ENCODE data around the gene TNFSF12.

Gene TNFSF12

DNA sequence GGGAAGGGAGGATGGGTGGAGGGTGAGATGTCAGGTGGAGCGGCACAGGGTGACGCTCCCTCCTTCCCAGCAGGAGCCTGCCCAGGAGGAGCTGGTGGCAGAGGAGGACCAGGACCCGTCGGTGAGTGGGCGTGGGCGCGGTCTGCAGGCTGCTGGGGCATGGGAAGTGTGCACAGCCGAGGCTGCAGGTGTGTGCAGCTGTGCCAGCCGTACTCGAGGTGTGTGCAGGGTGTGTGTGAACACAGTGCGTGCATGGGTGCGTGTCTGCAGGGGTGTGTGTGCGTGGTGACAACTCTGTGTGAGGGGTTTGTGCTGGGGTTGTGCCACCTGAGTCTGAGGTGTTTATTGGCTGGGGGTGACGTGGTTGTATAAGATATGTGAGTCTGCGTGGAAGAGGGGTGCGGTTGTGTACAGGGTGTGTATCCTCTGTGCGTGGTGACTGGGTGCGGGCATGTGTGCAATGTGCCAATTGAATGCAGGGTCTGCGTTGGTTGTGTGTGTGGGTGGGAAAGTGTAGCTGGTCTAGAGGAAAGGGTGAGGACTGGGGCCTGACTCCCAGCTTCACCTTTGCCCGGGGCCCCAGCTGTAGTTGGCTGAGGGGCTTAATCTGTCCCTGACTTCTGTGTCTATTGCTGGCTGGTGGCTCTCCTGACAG is 670 bp downstream of the TNFSF12 start:
- no peak overlapping the region for H3K9ac ChIP-seq (ENCODE audit: low read length)
- H3K36me3 ChIP-seq (ENCODE audit: insufficient read depth, low read length) = no peaks in the 10 kb centered on the region
- peaks cover 16% of the 10 kb centered on the region for H3K27me3 ChIP-seq (ENCODE audit: insufficient read depth, low read length)
- H2AFZ ChIP-seq (ENCODE audit: low read length) = no peak overlapping the region
- H4K20me1 ChIP-seq (ENCODE audit: insufficient read depth, low read length) = no peaks in the 10 kb centered on the region
- H3K4me3 ChIP-seq (ENCODE audit: low read depth, low read length, poor library complexity, severe bottlenecking) = no peak overlapping the region
- H3K27ac ChIP-seq (ENCODE audit: low read depth, low read length, poor library complexity, severe bottlenecking) = no peak overlapping the region
- no peaks in the 10 kb centered on the region for H3K9me3 ChIP-seq (ENCODE audit: low read length)
- H3K9me2 ChIP-seq (ENCODE audit: low read depth, low read length) = no peaks in the 10 kb centered on the region
- H3K4me2 ChIP-seq (ENCODE audit: low read length) = peak overlapping the region; percentile 40; the same call in 1 of the 2 replicates
- H3K79me2 ChIP-seq (ENCODE audit: insufficient read depth, low read length) = no peaks in the 10 kb centered on the region
- TF ChIP-seq CTCF (IDR thresholded peaks at IDR 0.05; ENCODE audit: low read length) (no peak), EZH2 (IDR thresholded peaks at IDR 0.05; ENCODE audit: borderline replicate concordance, low read length) (no peak)
- H3F3A ChIP-seq (ENCODE audit: insufficient read depth, low read length) = no peaks in the 10 kb centered on the region
- peaks cover 4% of the 10 kb centered on the region for H3K4me1 ChIP-seq (ENCODE audit: insufficient read depth, low read length, severe bottlenecking)

GRCh38 chr17:7550344-7550743 is 1.5 kb downstream of the TNFSF12 start:
- H2AFZ ChIP-seq (ENCODE audit: low read length) = no peak overlapping the region
- H3K79me2 ChIP-seq (ENCODE audit: insufficient read depth, low read length) = no peaks in the 10 kb centered on the region
- no peak overlapping the region for H3K9ac ChIP-seq (ENCODE audit: low read length)
- no peaks in the 10 kb centered on the region for H4K20me1 ChIP-seq (ENCODE audit: insufficient read depth, low read length)
- peaks cover 16% of the 10 kb centered on the region for H3K27me3 ChIP-seq (ENCODE audit: insufficient read depth, low read length)
- TF ChIP-seq EZH2 (IDR thresholded peaks at IDR 0.05; ENCODE audit: borderline replicate concordance, low read length) (no peak), CTCF (IDR thresholded peaks at IDR 0.05; ENCODE audit: low read length) (no peak)
- no peak overlapping the region for H3K27ac ChIP-seq (ENCODE audit: low read depth, low read length, poor library complexity, severe bottlenecking)
- no peaks in the 10 kb centered on the region for H3F3A ChIP-seq (ENCODE audit: insufficient read depth, low read length)
- H3K9me2 ChIP-seq (ENCODE audit: low read depth, low read length) = no peaks in the 10 kb centered on the region
- no peak overlapping the region for H3K4me2 ChIP-seq (ENCODE audit: low read length)
- peaks cover 4% of the 10 kb centered on the region for H3K4me1 ChIP-seq (ENCODE audit: insufficient read depth, low read length, severe bottlenecking)
- H3K9me3 ChIP-seq (ENCODE audit: low read length) = no peaks in the 10 kb centered on the region
- no peaks in the 10 kb centered on the region for H3K36me3 ChIP-seq (ENCODE audit: insufficient read depth, low read length)
- no peak overlapping the region for H3K4me3 ChIP-seq (ENCODE audit: low read depth, low read length, poor library complexity, severe bottlenecking)

DNA sequence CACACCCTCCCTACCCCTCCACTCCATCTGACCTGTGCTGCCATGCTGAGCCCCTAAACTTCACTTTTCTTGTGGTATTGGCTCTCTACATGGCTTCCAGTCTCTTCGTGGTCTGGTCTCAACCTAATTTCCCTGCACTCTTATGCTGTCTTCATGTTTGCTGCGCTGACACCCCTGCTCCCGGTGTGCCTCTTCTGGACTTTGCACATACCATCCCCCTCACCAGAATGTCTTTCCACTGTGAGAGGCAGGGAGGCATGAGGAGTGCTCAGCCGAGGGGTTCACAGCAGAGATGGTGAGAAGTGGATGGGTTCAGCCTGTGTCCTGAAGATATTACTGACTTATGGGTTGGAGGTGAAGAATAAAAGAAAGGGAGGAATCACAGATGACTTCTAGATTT is 2.5 kb downstream of the TNFSF12 start:
- TF ChIP-seq CTCF (IDR thresholded peaks at IDR 0.05; ENCODE audit: low read length) = no peak
- no peak for TF ChIP-seq EZH2 (IDR thresholded peaks at IDR 0.05; ENCODE audit: borderline replicate concordance, low read length)
- H3K9ac ChIP-seq (ENCODE audit: low read length) = no peak overlapping the region
- H3F3A ChIP-seq (ENCODE audit: insufficient read depth, low read length) = no peaks in the 10 kb centered on the region
- H4K20me1 ChIP-seq (ENCODE audit: insufficient read depth, low read length) = no peaks in the 10 kb centered on the region
- peaks cover 16% of the 10 kb centered on the region for H3K27me3 ChIP-seq (ENCODE audit: insufficient read depth, low read length)
- H3K4me2 ChIP-seq (ENCODE audit: low read length) = no peak overlapping the region
- no peaks in the 10 kb centered on the region for H3K9me2 ChIP-seq (ENCODE audit: low read depth, low read length)
- H3K9me3 ChIP-seq (ENCODE audit: low read length) = no peaks in the 10 kb centered on the region
- no peaks in the 10 kb centered on the region for H3K36me3 ChIP-seq (ENCODE audit: insufficient read depth, low read length)
- H3K4me1 ChIP-seq (ENCODE audit: insufficient read depth, low read length, severe bottlenecking) = peaks cover 4% of the 10 kb centered on the region
- H3K27ac ChIP-seq (ENCODE audit: low read depth, low read length, poor library complexity, severe bottlenecking) = no peak overlapping the region
- H3K79me2 ChIP-seq (ENCODE audit: insufficient read depth, low read length) = no peaks in the 10 kb centered on the region
- no peak overlapping the region for H2AFZ ChIP-seq (ENCODE audit: low read length)
- H3K4me3 ChIP-seq (ENCODE audit: low read depth, low read length, poor library complexity, severe bottlenecking) = no peak overlapping the region

All from OCI-LY1 (cell line).